ENCODE data around the gene EFHC2.

- TF ChIP-seq POLR2AphosphoS5 (IDR thresholded peaks at IDR 0.05; ENCODE audit: low read depth, low read length) (no peak), POLR2A (IDR thresholded peaks at IDR 0.05; ENCODE audit: low read depth, low read length) (no peak)
Measured at GRCh38 chrX:44113337-44113736, 230.1 kb downstream of the EFHC2 start.
